NCI-H2081 treated with DMSO at 0.1 percent for 48 hours (cell line): ENCODE data around the gene RNF157.

Experiments used
- DNase-seq: peaks from one replicate; lab custom pipeline; 2025; lab: John Stamatoyannopoulos, UW

The RNF157 gene

GRCh38 chr17:76139801-76140660, 100.3 kb downstream of the RNF157 start:
- no peak for DNase-seq

GRCh38 chr17:76138896-76139752, 101.2 kb downstream of the RNF157 start:
- no peak for DNase-seq

GRCh38 chr17:76138234-76138895, 101.9 kb downstream of the RNF157 start:
- peak; percentile 48 for DNase-seq

- no peak for DNase-seq
These were observed 102.7 kb downstream of the RNF157 start for GRCh38 chr17:76137351-76138233.

- DNase-seq, result no peak
These were observed 103.3 kb downstream of the RNF157 start for GRCh38 chr17:76137001-76137350.

GRCh38 chr17:76136276-76137000, 103.9 kb downstream of the RNF157 start:
- DNase-seq, result no peak

- DNase-seq, result no peak
These were observed 104.5 kb downstream of the RNF157 start for GRCh38 chr17:76135810-76136188.

- no peak for DNase-seq
These were observed 105.1 kb downstream of the RNF157 start for GRCh38 chr17:76134911-76135809.

GRCh38 chr17:76132574-76133338, 107.5 kb downstream of the RNF157 start:
- DNase-seq, result peak; percentile 75

- DNase-seq, result no peak
These were observed 108.4 kb downstream of the RNF157 start for GRCh38 chr17:76131692-76132573.

GRCh38 chr17:76131051-76131691, 109.1 kb downstream of the RNF157 start:
- no peak for DNase-seq

- DNase-seq, result no peak
These were observed 109.8 kb downstream of the RNF157 start for GRCh38 chr17:76130473-76130872.

- no peak for DNase-seq
These were observed 114.4 kb downstream of the RNF157 start for GRCh38 chr17:76125922-76126321.

GRCh38 chr17:76125391-76125675, 115.0 kb downstream of the RNF157 start:
- no peak for DNase-seq

- DNase-seq, result no peak
These were observed 115.5 kb downstream of the RNF157 start for GRCh38 chr17:76124582-76125390.

GRCh38 chr17:76123749-76124581, 116.3 kb downstream of the RNF157 start:
- no peak for DNase-seq
